Endothelial cell (in vitro differentiated cells): ENCODE data around the gene GOSR1. TPM values are rescaled to one million over a fixed set of nuclear protein-coding genes. Genes with fewer than 3 reads are reported as not detected.
"Not testable (repeated sequence)": the region's sequence is repeated elsewhere in the genome, so short reads cannot be mapped to it uniquely, and the experiment has no call there.

Experiments used
- DNase-seq: peaks from one replicate; pipeline ENCODE4 v3.0.0; 2021; ENCODE audit warnings: low spot score
- H3K27ac Mint-ChIP-seq: one replicate; pipeline ENCODE4 v1.8.0; 2021; ENCODE audit warnings: mixed read lengths, inconsistent platforms; ENCODE audit not compliant: unreplicated experiment
- H3K27me3 Mint-ChIP-seq: one replicate; pipeline ENCODE4 v1.8.0; 2021; ENCODE audit warnings: mild to moderate bottlenecking, moderate library complexity, mixed read lengths, inconsistent platforms; ENCODE audit not compliant: unreplicated experiment
- H3K36me3 Mint-ChIP-seq: one replicate; pipeline ENCODE4 v1.8.0; 2021; ENCODE audit warnings: mild to moderate bottlenecking, low read depth, mixed read lengths, inconsistent platforms; ENCODE audit not compliant: unreplicated experiment
- H3K4me1 Mint-ChIP-seq: one replicate; pipeline ENCODE4 v1.8.0; 2021; ENCODE audit warnings: mild to moderate bottlenecking, mixed read lengths, inconsistent platforms; ENCODE audit not compliant: unreplicated experiment
- H3K4me3 Mint-ChIP-seq: one replicate; pipeline ENCODE4 v1.8.0; 2021; ENCODE audit warnings: mild to moderate bottlenecking, mixed read lengths, inconsistent platforms; ENCODE audit not compliant: unreplicated experiment
- H3K9me3 Mint-ChIP-seq: one replicate; pipeline ENCODE4 v1.8.0; 2021; ENCODE audit warnings: mixed read lengths, inconsistent platforms; ENCODE audit not compliant: unreplicated experiment
- total RNA-seq: library from RNA; stranded (reverse); fragmentation: NEBNext Ultra II Directional; extraction: Animal tissue kit (Norgen Biotek cat#: 25700); gene quantifications from one replicate; pipeline ENCODE4 v1.2.1, GENCODE V29; 2021; ENCODE audit not compliant: unreplicated experiment
- TF ChIP-seq, protein P1 (sequence below): fragments of 200-600 bp; sonication (generic); IDR thresholded peaks from one replicate; pipeline ENCODE4 v1.5.0; 2021; ENCODE audit warnings: antibody characterized with exemption; ENCODE audit not compliant: unreplicated experiment

The GOSR1 gene
- total RNA-seq, 1 donor from 2014 or later = 47.5 TPM

- no peak overlapping the region for H3K4me3 Mint-ChIP-seq
- peaks cover 14% of the 10 kb centered on the region for H3K4me1 Mint-ChIP-seq
- no peaks in the 10 kb centered on the region for H3K9me3 Mint-ChIP-seq
- no peaks in the 10 kb centered on the region for H3K27me3 Mint-ChIP-seq
- H3K27ac Mint-ChIP-seq = no peak overlapping the region
- no peaks in the 10 kb centered on the region for H3K36me3 Mint-ChIP-seq
- DNase-seq = no peak
- TF ChIP-seq, protein P1, sequence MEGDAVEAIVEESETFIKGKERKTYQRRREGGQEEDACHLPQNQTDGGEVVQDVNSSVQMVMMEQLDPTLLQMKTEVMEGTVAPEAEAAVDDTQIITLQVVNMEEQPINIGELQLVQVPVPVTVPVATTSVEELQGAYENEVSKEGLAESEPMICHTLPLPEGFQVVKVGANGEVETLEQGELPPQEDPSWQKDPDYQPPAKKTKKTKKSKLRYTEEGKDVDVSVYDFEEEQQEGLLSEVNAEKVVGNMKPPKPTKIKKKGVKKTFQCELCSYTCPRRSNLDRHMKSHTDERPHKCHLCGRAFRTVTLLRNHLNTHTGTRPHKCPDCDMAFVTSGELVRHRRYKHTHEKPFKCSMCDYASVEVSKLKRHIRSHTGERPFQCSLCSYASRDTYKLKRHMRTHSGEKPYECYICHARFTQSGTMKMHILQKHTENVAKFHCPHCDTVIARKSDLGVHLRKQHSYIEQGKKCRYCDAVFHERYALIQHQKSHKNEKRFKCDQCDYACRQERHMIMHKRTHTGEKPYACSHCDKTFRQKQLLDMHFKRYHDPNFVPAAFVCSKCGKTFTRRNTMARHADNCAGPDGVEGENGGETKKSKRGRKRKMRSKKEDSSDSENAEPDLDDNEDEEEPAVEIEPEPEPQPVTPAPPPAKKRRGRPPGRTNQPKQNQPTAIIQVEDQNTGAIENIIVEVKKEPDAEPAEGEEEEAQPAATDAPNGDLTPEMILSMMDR = no peak
Measured at GRCh38 chr17:30558686-30559545, 81.7 kb downstream of the GOSR1 start.

- no peak overlapping the region for H3K4me3 Mint-ChIP-seq
- H3K36me3 Mint-ChIP-seq = no peaks in the 10 kb centered on the region
- H3K9me3 Mint-ChIP-seq = no peaks in the 10 kb centered on the region
- no peak overlapping the region for H3K27ac Mint-ChIP-seq
- H3K27me3 Mint-ChIP-seq = peaks cover 2% of the 10 kb centered on the region
- H3K4me1 Mint-ChIP-seq = peaks cover 20% of the 10 kb centered on the region
- no peak for DNase-seq
- TF ChIP-seq, protein P1 = no peak
Measured at GRCh38 chr17:30559656-30560055, 82.4 kb downstream of the GOSR1 start.

- not testable (repeated sequence) for H3K9me3 Mint-ChIP-seq, H3K36me3 Mint-ChIP-seq, H3K4me3 Mint-ChIP-seq, H3K27me3 Mint-ChIP-seq, DNase-seq, H3K27ac Mint-ChIP-seq
- peaks cover 20% of the 10 kb centered on the region for H3K4me1 Mint-ChIP-seq
Measured at GRCh38 chr17:30560117-30561026, 83.2 kb downstream of the GOSR1 start.

DNA sequence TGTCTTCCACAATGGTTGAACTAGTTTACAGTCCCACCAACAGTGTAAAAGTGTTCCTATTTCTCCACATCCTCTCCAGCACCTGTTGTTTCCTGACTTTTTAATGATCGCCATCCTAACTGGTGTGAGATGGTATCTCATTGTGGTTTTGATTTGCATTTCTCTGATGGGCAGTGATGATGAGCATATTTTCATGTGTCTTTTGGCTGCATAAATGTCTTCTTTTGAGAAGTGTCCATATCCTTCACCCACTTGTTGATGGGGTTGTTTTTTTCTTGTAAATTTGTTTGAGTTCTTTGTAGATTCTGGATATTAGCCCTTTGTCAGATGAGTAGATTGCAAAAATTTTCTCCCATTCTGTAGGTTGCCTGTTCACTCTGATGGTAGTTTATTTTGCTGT is 84.6 kb downstream of the GOSR1 start:
- H3K27ac Mint-ChIP-seq, H3K36me3 Mint-ChIP-seq, H3K4me3 Mint-ChIP-seq, H3K9me3 Mint-ChIP-seq, DNase-seq, H3K27me3 Mint-ChIP-seq: not testable (repeated sequence)
- H3K4me1 Mint-ChIP-seq = peaks cover 26% of the 10 kb centered on the region

- not testable (repeated sequence) for H3K9me3 Mint-ChIP-seq
Measured at GRCh38 chr17:30563131-30563904, 86.1 kb downstream of the GOSR1 start.

GRCh38 chr17:30563905-30564390 is 86.7 kb downstream of the GOSR1 start:
- not testable (repeated sequence) for H3K36me3 Mint-ChIP-seq, H3K27me3 Mint-ChIP-seq, H3K27ac Mint-ChIP-seq, H3K9me3 Mint-ChIP-seq, H3K4me3 Mint-ChIP-seq, DNase-seq
- peaks cover 30% of the 10 kb centered on the region for H3K4me1 Mint-ChIP-seq

More at GRCh38 chr17:30563131-30563904, 86.1 kb downstream of the GOSR1 start:
- DNase-seq, H3K27ac Mint-ChIP-seq, H3K4me3 Mint-ChIP-seq, H3K36me3 Mint-ChIP-seq, H3K27me3 Mint-ChIP-seq: not testable (repeated sequence)
- H3K4me1 Mint-ChIP-seq = peaks cover 30% of the 10 kb centered on the region

GRCh38 chr17:30564422-30565072 is 87.3 kb downstream of the GOSR1 start:
- H3K4me1 Mint-ChIP-seq = peaks cover 30% of the 10 kb centered on the region
- H3K4me3 Mint-ChIP-seq, H3K27me3 Mint-ChIP-seq, H3K9me3 Mint-ChIP-seq, H3K27ac Mint-ChIP-seq, H3K36me3 Mint-ChIP-seq, DNase-seq: not testable (repeated sequence)
